ENCODE results near the gene LIMS4. TPM values are rescaled to one million over a fixed set of nuclear protein-coding genes. Genes with fewer than 3 reads are reported as not detected.
"Not testable (repeated sequence)": the region's sequence is repeated elsewhere in the genome, so short reads cannot be mapped to it uniquely, and the experiment has no call there.

LIMS4 gene
- total and polyA plus RNA-seq, 8 donors: 0.63 to 4.6 (median 2.9) TPM

DNA sequence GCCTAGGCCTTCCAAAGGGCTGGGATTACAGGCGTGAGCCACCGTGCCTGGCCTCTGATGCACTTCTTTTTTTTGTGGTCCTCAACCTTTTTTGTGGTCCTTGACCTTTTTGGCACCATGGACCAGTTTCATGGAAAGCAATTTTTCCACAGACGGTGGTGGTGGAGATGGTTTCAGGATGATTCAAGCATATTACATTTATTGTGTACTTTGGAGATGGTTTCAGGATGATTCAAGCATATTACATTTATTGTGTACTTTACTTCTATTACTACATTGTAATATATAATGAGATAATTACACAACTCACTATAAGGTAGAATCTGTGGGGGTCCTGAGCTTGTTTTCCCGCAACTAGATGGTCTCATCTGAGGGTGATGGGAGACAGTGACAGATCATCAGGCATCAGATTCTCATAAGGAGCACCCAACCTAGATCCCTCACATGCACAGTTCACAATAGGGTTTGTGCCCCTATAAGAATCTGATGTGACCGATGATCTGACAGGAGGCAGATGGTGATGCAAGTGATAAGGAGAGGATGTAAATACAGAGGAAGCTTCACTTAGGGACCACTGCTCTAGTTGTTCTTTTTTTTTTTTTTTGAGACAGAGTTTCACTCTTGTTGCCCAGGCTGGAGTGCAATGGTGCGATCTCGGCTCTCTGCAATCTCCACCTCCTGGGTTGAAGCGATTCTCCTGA is 29.2 kb downstream of the LIMS4 start:
- H3K27ac ChIP-seq; FAIRE-seq; H3K4me1 ChIP-seq; ATAC-seq; H3K36me3 ChIP-seq; intact Hi-C loops (cut with DNase I); DNase-seq; H3K4me3 ChIP-seq; H3K27me3 ChIP-seq; H3K9me3 ChIP-seq: not testable (repeated sequence)
- no CpG with 5 or more reads among the region's 8 CpGs for WGBS, 2 donors

DNA sequence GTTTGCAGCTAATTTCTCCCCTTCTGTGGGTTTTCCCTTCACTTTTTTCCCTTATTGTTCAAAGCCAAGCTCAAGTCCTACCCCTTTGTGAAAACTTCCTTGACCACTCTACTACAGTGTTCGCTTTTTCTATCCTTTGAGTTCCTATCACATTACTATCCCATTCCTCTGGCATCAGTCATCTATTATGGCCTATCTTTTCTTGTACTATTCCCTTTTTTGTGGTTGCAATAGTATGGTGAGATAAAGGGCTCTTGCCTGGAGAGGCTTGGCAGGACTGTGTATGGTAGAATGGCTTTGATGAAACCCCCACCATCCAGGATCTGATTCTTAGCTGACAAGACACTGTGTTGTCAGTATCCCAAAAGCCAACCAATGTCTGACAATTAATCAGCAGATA is 30.7 kb downstream of the LIMS4 start:
- not testable (repeated sequence) for ATAC-seq, DNase-seq
- WGBS, 2 donors: no CpG with 5 or more reads among the region's 1 CpG

DNA sequence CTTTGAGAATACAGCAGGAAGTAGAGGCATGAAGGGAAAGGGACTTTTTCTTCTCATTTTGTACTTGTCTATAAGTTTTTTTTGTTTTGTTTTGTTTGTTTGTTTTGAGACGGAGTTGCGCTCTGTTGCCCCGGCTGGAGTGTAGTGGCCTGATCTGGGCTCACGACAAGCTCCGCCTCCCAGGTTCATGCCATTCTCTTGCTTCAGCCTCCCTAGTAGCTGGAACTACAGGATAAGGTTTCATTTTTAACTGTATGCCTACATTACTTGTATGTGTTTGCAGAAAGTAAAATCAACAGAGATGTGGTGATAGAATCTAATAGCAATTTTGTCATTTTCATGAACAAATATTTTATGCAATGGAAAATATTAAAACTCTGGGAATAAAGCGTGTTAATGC is 38.1 kb downstream of the LIMS4 start:
- peak in 1 of 4 donors; percentile 55 for ATAC-seq
- H3K27ac ChIP-seq; intact Hi-C loops (cut with DNase I); H3K36me3 ChIP-seq; H3K9me3 ChIP-seq; H3K27me3 ChIP-seq; FAIRE-seq; H3K4me3 ChIP-seq; H3K4me1 ChIP-seq; DNase-seq: not testable (repeated sequence)
- WGBS, 2 donors: no CpG with 5 or more reads among the region's 6 CpGs

More for the DNA sequence above, 30.7 kb downstream of the LIMS4 start:
- intact Hi-C loops (cut with DNase I); H3K9me3 ChIP-seq; FAIRE-seq; H3K27ac ChIP-seq; H3K36me3 ChIP-seq; H3K4me1 ChIP-seq; H3K27me3 ChIP-seq; H3K4me3 ChIP-seq: not testable (repeated sequence)

DNA sequence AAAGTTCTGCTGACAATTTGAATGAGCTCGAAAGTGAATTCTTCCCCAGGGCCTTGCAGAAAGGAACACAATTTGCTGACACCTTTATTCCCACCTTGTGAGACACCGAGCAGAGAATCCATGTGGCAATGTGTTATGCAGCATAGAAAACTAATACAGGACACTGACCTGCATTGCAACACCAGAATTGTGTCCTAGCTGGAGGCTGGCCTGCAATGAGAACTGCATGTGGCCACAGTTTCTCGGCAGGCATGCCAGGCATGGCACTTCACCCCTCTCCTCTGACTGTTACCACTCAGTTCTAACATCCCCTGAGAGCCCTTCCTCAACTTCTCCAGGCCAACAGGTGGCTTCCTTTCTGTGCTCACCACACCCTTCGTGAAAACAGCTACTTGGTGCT is 46.9 kb downstream of the LIMS4 start:
- ATAC-seq: not testable (repeated sequence)
- WGBS, 2 donors: 79 to 95% methylated on average over 1 of the region's 4 CpGs

DNA sequence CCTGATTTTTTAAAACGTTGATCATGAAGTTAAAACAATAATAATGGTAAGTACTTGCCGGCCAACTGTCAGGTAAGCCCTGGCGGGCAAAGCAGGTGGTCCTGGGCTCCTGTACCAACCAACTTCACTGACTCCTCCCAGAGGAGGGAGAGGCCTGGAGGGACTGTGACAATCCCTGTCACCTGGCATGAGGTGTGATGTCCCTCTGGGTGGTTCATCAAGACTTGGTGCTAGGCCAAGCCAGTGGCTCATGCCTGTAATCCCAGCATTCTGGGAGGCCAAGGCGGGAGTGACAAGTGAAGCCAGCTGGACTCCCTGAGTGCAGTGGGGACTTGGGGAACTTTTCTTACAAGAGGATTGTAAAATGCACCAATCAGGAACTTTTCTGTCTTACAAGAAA is 48.2 kb downstream of the LIMS4 start:
- H3K4me1 ChIP-seq; H3K4me3 ChIP-seq; H3K27ac ChIP-seq; H3K27me3 ChIP-seq; FAIRE-seq; ATAC-seq; H3K9me3 ChIP-seq; H3K36me3 ChIP-seq; intact Hi-C loops (cut with DNase I): not testable (repeated sequence)
- peak in 1 of 6 donors; percentile 15 for DNase-seq
- 94 to 100% methylated on average over 1 to 2 of the region's 4 CpGs for WGBS, 2 donors

More for the DNA sequence above, 46.9 kb downstream of the LIMS4 start:
- H3K9me3 ChIP-seq; H3K27me3 ChIP-seq; H3K27ac ChIP-seq; H3K4me3 ChIP-seq; FAIRE-seq; DNase-seq; H3K36me3 ChIP-seq; H3K4me1 ChIP-seq; intact Hi-C loops (cut with DNase I): not testable (repeated sequence)

DNA sequence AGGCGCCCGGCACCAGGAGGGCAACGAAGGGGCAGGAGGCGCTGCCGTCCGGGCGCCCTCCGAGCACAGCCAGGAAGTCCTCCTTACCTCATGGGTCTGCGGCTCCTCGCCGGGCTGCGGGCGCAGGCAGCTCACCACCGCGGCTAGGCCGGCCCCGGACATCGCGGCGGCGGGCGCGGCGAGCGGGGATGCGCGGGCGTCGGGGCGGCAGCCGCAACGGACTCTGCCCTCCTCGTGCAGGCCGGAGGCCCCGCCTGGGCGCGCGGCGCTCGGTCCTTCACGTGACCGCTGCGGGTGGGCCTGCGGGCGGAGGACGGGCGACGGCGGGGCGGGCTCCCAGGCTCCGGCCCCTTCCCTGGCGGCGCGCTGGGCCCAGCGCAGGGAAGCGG is 49.0 kb downstream of the LIMS4 start:
- DNase-seq; H3K4me1 ChIP-seq; H3K27ac ChIP-seq; H3K36me3 ChIP-seq; FAIRE-seq; H3K9me3 ChIP-seq; H3K27me3 ChIP-seq; H3K4me3 ChIP-seq; intact Hi-C loops (cut with DNase I): not testable (repeated sequence)
- WGBS, 2 donors: no CpG with 5 or more reads among the region's 56 CpGs
- ATAC-seq: peak; percentile 13 to 61 (median 60)

DNA sequence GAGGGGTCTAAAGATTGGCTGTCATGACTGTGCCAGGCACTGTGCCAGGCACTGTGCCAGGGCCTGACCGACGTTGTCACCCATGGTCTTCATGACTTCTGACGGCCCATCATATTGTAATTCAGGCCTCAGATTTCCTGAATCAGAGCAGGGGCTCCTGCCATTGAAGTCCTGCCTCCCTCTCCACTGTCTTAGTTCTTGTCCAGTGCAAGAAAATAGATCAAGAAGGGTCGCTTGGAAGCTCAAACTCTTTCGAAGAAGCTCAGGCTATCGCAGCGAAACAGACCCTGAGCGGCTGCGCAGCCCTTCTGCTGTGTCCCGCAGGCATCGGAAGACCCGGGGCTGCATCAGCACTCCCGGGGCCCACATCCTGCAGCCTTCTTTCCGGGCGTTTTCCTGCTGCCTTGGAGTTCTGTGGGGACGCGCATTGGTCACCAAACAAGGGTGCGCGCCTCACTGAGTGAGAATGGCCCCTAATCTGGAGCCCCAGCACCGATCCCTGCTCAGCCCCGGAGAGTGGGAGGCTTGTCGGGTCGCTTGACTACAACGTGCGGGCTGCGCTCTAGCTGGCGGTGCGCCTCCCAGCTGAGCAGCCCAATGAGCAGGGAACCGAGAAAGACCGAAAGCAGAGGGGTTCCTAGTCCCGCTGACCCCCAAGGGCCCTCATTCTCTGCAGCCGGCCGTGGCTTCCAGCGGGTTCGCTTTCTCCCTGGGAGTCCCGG is 49.6 kb downstream of the LIMS4 start:
- FAIRE-seq; H3K36me3 ChIP-seq; H3K4me3 ChIP-seq; H3K9me3 ChIP-seq; DNase-seq; H3K27me3 ChIP-seq; H3K4me1 ChIP-seq; intact Hi-C loops (cut with DNase I); H3K27ac ChIP-seq: not testable (repeated sequence)
- peak in 3 of 4 donors; percentile 12 to 61 (median 28) for ATAC-seq
- no CpG with 5 or more reads among the region's 36 CpGs for WGBS, 2 donors

DNA sequence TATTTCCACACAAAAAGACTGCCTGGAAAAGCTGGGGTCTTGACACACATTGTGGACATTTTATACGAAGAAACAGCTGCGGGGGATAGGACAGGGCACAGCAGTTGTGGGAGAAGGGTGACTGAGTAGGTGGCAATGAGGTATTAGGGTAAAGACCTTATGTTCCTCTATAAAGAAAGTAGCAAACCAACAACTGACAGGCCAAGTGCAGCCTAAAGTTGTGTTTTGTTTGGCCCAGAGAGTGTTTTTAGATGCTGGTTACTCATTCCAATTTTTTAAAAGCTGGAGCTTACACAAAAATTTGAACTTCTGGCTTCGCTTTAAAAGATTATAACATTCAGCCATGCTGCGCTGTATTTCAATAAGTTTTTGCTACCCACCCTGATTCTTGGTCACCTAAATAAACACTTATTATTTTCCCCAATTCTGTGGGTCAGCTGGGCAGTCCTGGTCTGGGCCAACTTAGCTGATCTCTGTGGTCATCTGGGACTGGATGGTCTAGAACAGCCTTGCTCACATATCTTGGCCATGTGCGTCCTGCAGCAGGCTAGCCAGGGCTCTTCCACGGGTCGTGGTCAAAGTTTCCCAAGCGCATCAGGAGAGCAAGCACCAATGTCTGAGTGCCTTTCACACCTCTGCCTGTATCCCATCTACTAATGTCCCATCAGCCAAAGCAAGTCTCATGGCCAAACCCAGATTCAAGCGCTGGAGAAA is 51.8 kb downstream of the LIMS4 start:
- ATAC-seq, H3K36me3 ChIP-seq: not testable (repeated sequence)
- WGBS, 2 donors: no CpG with 5 or more reads among the region's 9 CpGs

DNA sequence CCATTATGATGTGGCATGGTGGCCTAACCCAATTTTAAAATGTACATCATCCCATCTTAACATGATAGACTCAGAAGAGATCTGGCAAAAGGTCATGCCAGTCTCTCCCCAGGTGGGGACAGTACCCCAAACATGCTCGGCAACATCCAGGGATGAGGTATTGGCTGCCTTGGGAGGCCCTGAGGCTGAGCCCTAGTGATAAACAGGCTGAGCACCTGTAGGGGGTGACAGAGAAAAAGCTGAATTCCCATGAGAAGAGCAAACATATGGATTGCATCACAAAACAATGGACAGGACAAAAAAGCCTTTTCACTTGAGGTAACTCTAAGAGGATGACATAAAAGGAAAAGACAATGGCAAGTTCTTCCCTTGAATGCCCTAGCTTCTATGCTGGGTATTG is 65.5 kb downstream of the LIMS4 start:
- WGBS, 2 donors: no CpG with 5 or more reads among the region's 1 CpG
- FAIRE-seq; H3K9me3 ChIP-seq; H3K36me3 ChIP-seq; H3K4me3 ChIP-seq; H3K4me1 ChIP-seq; ATAC-seq; H3K27ac ChIP-seq; DNase-seq; intact Hi-C loops (cut with DNase I); H3K27me3 ChIP-seq: not testable (repeated sequence)

More for the DNA sequence above, 51.8 kb downstream of the LIMS4 start:
- H3K27ac ChIP-seq; H3K4me1 ChIP-seq; DNase-seq; H3K27me3 ChIP-seq; H3K4me3 ChIP-seq; FAIRE-seq; intact Hi-C loops (cut with DNase I); H3K9me3 ChIP-seq: not testable (repeated sequence)

DNA sequence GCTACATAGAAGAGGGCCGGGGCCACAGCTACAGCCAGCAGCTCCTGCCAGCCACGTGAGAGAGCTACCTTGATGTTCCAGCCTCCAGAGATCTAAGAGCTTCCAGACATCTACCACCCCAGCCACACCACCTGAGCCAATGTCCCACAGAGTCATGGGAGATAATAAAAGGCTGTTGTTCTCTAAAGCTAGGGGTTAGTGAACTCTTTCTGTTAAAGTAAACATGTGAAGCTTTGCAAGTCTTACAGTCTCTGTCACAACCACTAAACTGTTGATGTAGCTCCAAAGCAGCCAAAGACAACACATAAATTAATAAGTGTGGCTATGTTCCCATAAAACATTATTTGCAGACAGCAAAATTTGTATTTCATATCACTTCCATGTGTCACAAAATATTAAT is 67.6 kb downstream of the LIMS4 start:
- intact Hi-C loops (cut with DNase I); H3K27ac ChIP-seq; H3K4me1 ChIP-seq; H3K9me3 ChIP-seq; FAIRE-seq; H3K27me3 ChIP-seq; H3K36me3 ChIP-seq; DNase-seq; H3K4me3 ChIP-seq; ATAC-seq: not testable (repeated sequence)
- WGBS, 2 donors: no CpG with 5 or more reads among the region's 2 CpGs

DNA sequence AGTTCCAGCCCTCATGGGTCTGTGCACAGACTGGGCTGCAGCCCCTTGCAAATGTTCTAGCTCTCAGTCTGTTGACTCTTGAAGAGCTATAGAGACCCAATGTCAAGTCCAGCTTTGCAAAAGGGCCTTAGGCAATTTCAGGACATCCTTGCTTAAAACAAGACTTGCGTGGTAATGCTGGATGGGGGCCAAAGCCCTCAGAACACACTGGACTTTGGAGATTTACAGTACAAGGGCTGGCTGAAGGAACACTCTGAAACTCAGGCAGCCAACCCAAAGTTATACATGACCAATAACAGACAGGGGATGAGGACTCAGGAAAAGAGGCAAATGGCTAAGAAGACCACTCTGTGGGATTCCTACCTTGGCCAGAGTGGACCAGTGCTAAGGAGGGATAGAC is 68.4 kb downstream of the LIMS4 start:
- no CpG with 5 or more reads among the region's 1 CpG for WGBS, 2 donors
- H3K4me1 ChIP-seq; intact Hi-C loops (cut with DNase I); H3K4me3 ChIP-seq; DNase-seq; FAIRE-seq; H3K27ac ChIP-seq; H3K9me3 ChIP-seq; H3K27me3 ChIP-seq; H3K36me3 ChIP-seq; ATAC-seq: not testable (repeated sequence)
